GM18499 (cell line): ENCODE data around the gene MED20.

Experiments
- ATAC-seq: cut with Tn5 transposase; IDR thresholded peaks from one replicate; pipeline ENCODE4 v1.9.1; 2021; ENCODE audit warnings: moderate number of reproducible peaks; ENCODE audit not compliant: insufficient read depth, unreplicated experiment

The MED20 gene

GRCh38 chr6:41859356-41859755 lies 61.6 kb downstream of the MED20 start:
- no peak for ATAC-seq

DNA sequence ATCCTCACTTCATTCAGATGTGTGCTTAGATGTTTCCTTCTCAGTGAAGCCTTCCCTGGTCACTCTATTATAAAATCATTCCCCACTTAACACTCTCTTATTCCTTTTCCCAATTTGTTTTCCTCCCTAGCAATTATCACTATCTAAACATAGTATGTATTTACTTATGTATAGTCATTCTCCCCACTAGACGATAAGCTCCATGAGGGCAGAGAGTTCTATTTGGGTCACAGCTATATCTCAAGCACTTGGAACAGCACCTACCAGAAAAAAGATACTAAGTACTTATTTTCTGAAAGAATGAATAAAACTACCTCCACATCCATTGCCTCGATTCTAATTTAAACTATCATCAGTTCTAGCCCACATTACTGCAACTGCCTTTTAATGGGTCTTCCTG lies 62.2 kb downstream of the MED20 start:
- no peak for ATAC-seq
